ENCODE measurements around the gene ZNF662.

DNA sequence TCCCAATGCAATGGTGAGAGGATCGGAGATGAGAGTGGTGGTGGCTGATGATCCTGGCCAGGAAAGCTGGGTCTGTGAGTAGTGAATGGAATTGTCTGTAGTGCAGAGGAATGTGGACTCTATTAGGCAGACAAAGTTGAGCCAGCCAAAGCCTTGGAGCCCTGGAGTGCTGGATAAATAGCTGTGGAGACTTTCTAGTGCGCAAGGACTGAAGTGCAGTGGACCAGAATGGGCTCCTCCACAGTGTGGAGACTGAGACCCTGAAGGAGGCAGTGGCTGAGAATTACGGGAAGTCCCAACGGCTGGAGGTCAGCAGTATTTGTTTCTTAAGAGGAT is 874 bp downstream of the ZNF662 start:
- TF ChIP-seq EZH2phosphoT487 (IDR thresholded peaks at IDR 0.05; ENCODE audit: insufficient read depth, low read depth) (no peak), EZH2 (IDR thresholded peaks at IDR 0.05; ENCODE audit: insufficient read depth, poor library complexity, severe bottlenecking) (no peak)
